Endothelial cell of umbilical vein (primary cell): ENCODE results near the gene PAGE2B. TPM values are rescaled to one million over a fixed set of nuclear protein-coding genes. Genes with fewer than 3 reads are reported as not detected.
"Not testable (repeated sequence)": the region's sequence is repeated elsewhere in the genome, so short reads cannot be mapped to it uniquely, and the experiment has no call there.

Experiments
- BruUV-seq: library from RNA; stranded (reverse); fragments of 400-500 nt; replicated peaks from 2 replicates; lab custom pipeline; 2021; lab: Mats Ljungman, UMichigan
- CTCF ChIA-PET: fragments of 300-600, 350-600 bp; sonication (Branson Sonifier 250); formaldehyde crosslinking; loops from one replicate; lab custom pipeline; 2021; ENCODE audit warnings: antibody characterized with exemption, inconsistent platforms; lab: Charles Lee
- POLR2A ChIA-PET: fragments of 300-600, 350-600 bp; sonication (Branson Sonifier 250); formaldehyde crosslinking; loops from one replicate; lab custom pipeline; 2021; ENCODE audit warnings: antibody characterized with exemption, inconsistent platforms; lab: Charles Lee
- DNase-seq: peaks from one replicate; pipeline ENCODE4 v3.0.0-alpha.2; 2011; ENCODE audit warnings: low read depth, low spot score
- FAIRE-seq: peaks from 2 replicates; lab custom pipeline; 2011; peaks lifted over from hg19 to GRCh38; lab: Jason Lieb, UNC
- H2AFZ ChIP-seq: 2 replicates; pipeline ENCODE4 v1.6.0; 2012; ENCODE audit warnings: low read depth, low read length, control low read depth, inconsistent platforms
- H3K27ac ChIP-seq: 2 replicates; pipeline ENCODE4 v1.5.1; 2011; ENCODE audit warnings: low read depth, mild to moderate bottlenecking, control low read depth, low read length, moderate library complexity; ENCODE audit not compliant: insufficient read depth
- H3K27me3 ChIP-seq, 2 experiments: 2 replicates each; pipeline versions ENCODE4 v1.6.0 to v1.6.1; 2011; ENCODE audit warnings: low read length in 2 of 2, mixed read lengths in 1 of 2; ENCODE audit not compliant: control insufficient read depth in 2 of 2, insufficient read depth in 2 of 2
- H3K36me3 ChIP-seq, 2 experiments: 2 replicates in 1 of 2; 3 replicates in 1 of 2; pipeline ENCODE4 v1.5.1; 2011; ENCODE audit warnings: low read length in 2 of 2, mild to moderate bottlenecking in 1 of 2, moderate library complexity in 1 of 2; ENCODE audit not compliant: control insufficient read depth in 2 of 2, insufficient read depth in 2 of 2; ENCODE audit errors: extremely low read depth in 1 of 2
- H3K4me1 ChIP-seq: 3 replicates; pipeline ENCODE4 v1.5.1; 2011; ENCODE audit warnings: mild to moderate bottlenecking, low read length; ENCODE audit not compliant: control insufficient read depth, insufficient read depth; ENCODE audit errors: extremely low read depth
- H3K4me2 ChIP-seq: 2 replicates; pipeline ENCODE4 v1.6.1; 2011; ENCODE audit warnings: low read length, control low read depth, mixed read lengths; ENCODE audit not compliant: insufficient read depth
- H3K4me3 ChIP-seq, 3 experiments: fragments of 200-600 bp in 1 of 3; sonication (generic), shearing (Covaris generic) in 1 of 3; replicated peaks in 1 of 3; 2 replicates each; pipeline ENCODE4 v1.5.1; 2011 to 2016; ENCODE audit warnings: control low read depth in 3 of 3, low read length in 3 of 3, mild to moderate bottlenecking in 2 of 3, inconsistent platforms in 1 of 3, low read depth in 1 of 3, moderate library complexity in 1 of 3; ENCODE audit not compliant: insufficient read depth in 1 of 3
- H3K79me2 ChIP-seq: 2 replicates; pipeline ENCODE4 v1.6.0; 2012; ENCODE audit warnings: low read length, inconsistent platforms; ENCODE audit not compliant: control insufficient read depth, insufficient read depth
- H3K9ac ChIP-seq: replicated peaks from 2 replicates; pipeline ENCODE3; 2011; ENCODE audit warnings: low read length, control low read depth; ENCODE audit not compliant: insufficient read depth; ENCODE audit errors: extremely low read depth
- H3K9me1 ChIP-seq: replicated peaks from 3 replicates; pipeline ENCODE4 v1.6.0; 2011; ENCODE audit warnings: mild to moderate bottlenecking, low read length; ENCODE audit not compliant: control insufficient read depth, insufficient read depth; ENCODE audit errors: extremely low read depth
- H3K9me3 ChIP-seq: replicated peaks from 2 replicates; pipeline ENCODE4 v1.5.1; 2012; ENCODE audit warnings: low read length, inconsistent platforms; ENCODE audit not compliant: control insufficient read depth, insufficient read depth
- H4K20me1 ChIP-seq: replicated peaks from 2 replicates; pipeline ENCODE3; 2011; ENCODE audit warnings: mild to moderate bottlenecking, low read length; ENCODE audit not compliant: control insufficient read depth, insufficient read depth; ENCODE audit errors: extremely low read depth
- CTCF ChIP-seq, 2 donors: IDR thresholded peaks; 1 replicate in 1 of 2; 2 replicates in 1 of 2; pipeline ENCODE4 v1.5.1; 2011; ENCODE audit warnings: low read length in 2 of 2, mild to moderate bottlenecking in 2 of 2, moderate library complexity in 2 of 2, control low read depth in 1 of 2, inconsistent platforms in 1 of 2, low read depth in 1 of 2; ENCODE audit not compliant: insufficient read depth in 1 of 2; ENCODE audit errors: extremely low read depth in 1 of 2
- GATA2 ChIP-seq: IDR thresholded peaks from 2 replicates; pipeline ENCODE4 v1.7.0; 2011; ENCODE audit warnings: low read depth, mild to moderate bottlenecking, moderate library complexity, mixed read lengths, low read length; ENCODE audit not compliant: insufficient read length, insufficient read depth
- JUN ChIP-seq: IDR thresholded peaks from 2 replicates; pipeline ENCODE4 v1.6.1; 2011; ENCODE audit warnings: borderline replicate concordance, low read depth; ENCODE audit not compliant: insufficient read length, insufficient read depth
- MYC ChIP-seq: IDR thresholded peaks from one replicate; pipeline ENCODE4 v1.6.1; 2011; ENCODE audit warnings: mild to moderate bottlenecking, low read depth, low read length
- dilution Hi-C: fragments of 300-500 bp; cut with MboI; formaldehyde crosslinking; loops from one replicate; pipeline ENCODE4 v1.15.0; 2019; ENCODE audit warnings: low sequenced_read_pairs; ENCODE audit not compliant: extremely low pct_ligation_motif_present
- intact Hi-C: fragments of 100-400 bp; cut with micrococcal nuclease; formaldehyde crosslinking; loops from one replicate; pipeline ENCODE4 v1.10.0; 2022
- polyA plus RNA-seq, 4 experiments: library from polyadenylated mRNA; depleted of rRNA in 3 of 4; stranded (reverse) in 3 of 4; unstranded in 1 of 4; fragments of >200 nt; gene quantifications; 2 replicates each; pipeline versions ENCODE4 v1.2.1 to v1.2.3, GENCODE V29; 2011 to 2012; ENCODE audit warnings: missing spikeins in 1 of 4
- total RNA-seq: library from RNA; stranded (reverse); gene quantifications from 2 replicates; pipeline ENCODE4 v1.2.3, GENCODE V29; 2021

The PAGE2B gene
- total and polyA plus RNA-seq, 2 donors (not counting 3 experiments of a cell fraction or from before 2014, with no cell fraction given) = not detected

GRCh38 chrX:55057675-55058249, 17.1 kb upstream of the PAGE2B start:
- ChIA-PET POLR2A (no interaction called here), CTCF (interaction anchor here (0.6 to 1.3 kb wide), 8 partner anchors 13 to 1740 kb away, joined by 3 to 33 read pairs (median 4); partner anchors contain the start of gene APEX2)
- peak overlapping the region in 1 of 3 experiments; percentile 15 for H3K4me3 ChIP-seq
- H3K4me1 ChIP-seq = peaks cover 4% of the 10 kb centered on the region
- H3K9ac ChIP-seq = peak overlapping the region; percentile 62
- TF ChIP-seq GATA2 = no peak
- no peak for TF ChIP-seq MYC
- TF ChIP-seq CTCF (IDR thresholded peaks at IDR 0.05; ENCODE audit: extremely low read depth in 1 of 2, insufficient read depth in 1 of 2, low read depth in 1 of 2, low read length in 2 of 2) = peak; percentile 45 to 54
- no peak for TF ChIP-seq JUN
- DNase-seq (peak; percentile 65), FAIRE-seq (peak; percentile 73)
- no peaks in the 10 kb centered on the region for H3K27me3 ChIP-seq
- no peaks in the 10 kb centered on the region for H4K20me1 ChIP-seq
- intact Hi-C loops (loop anchor here (1.0 to 5.0 kb wide), 7 partner anchors 49 to 700 kb away; partner anchors contain the start of gene WNK3), dilution Hi-C loops (no loop called here)
- H3K27ac ChIP-seq = peak overlapping the region; percentile 87
- peak overlapping the region; percentile 34 for H2AFZ ChIP-seq
- H3K36me3 ChIP-seq = no peaks in the 10 kb centered on the region
- no peaks in the 10 kb centered on the region for H3K79me2 ChIP-seq
- H3K9me1 ChIP-seq = no peaks in the 10 kb centered on the region
- BruUV-seq = no TSS peak
- H3K9me3 ChIP-seq = no peaks in the 10 kb centered on the region
- H3K4me2 ChIP-seq = peak overlapping the region; percentile 92

DNA sequence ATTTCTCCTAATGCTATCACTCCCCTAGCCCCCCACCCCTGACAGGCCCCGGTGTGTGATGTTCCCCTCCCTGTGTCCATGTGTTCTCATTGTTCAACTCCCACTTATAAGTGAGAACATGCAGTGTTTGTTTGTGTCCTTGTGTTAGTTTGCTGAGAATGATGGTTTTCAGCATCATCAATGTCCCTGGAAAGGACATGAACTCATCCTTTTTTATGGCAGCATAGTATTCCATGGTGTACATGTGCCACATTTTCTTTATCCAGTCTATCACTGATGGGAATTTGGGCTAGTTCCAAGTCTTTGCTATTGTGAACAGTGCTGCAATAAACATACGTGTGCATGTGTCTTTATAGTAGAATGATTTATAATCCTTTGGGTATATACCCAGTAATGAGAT, 7.7 kb upstream of the PAGE2B start:
- H3K4me3 ChIP-seq, CTCF ChIA-PET, intact Hi-C loops, H2AFZ ChIP-seq, BruUV-seq, H3K9ac ChIP-seq, H3K36me3 ChIP-seq, H3K9me3 ChIP-seq, H3K79me2 ChIP-seq, DNase-seq, H4K20me1 ChIP-seq, dilution Hi-C loops, H3K9me1 ChIP-seq, FAIRE-seq, POLR2A ChIA-PET, H3K4me1 ChIP-seq, H3K4me2 ChIP-seq, H3K27ac ChIP-seq, H3K27me3 ChIP-seq: not testable (repeated sequence)
